Hematopoietic multipotent progenitor cell treated with erythropoietin and hydrocortisone succinate and interleukin-3 and kit ligand, for 6 days (in vitro differentiated cells): ENCODE results near the gene LTBP1.
"Not testable (repeated sequence)": the region's sequence is repeated elsewhere in the genome, so short reads cannot be mapped to it uniquely, and the experiment has no call there.

Source experiments
- DNase-seq: peaks from one replicate; pipeline ENCODE4 v3.0.0-alpha.2; 2015

Gene LTBP1

DNA sequence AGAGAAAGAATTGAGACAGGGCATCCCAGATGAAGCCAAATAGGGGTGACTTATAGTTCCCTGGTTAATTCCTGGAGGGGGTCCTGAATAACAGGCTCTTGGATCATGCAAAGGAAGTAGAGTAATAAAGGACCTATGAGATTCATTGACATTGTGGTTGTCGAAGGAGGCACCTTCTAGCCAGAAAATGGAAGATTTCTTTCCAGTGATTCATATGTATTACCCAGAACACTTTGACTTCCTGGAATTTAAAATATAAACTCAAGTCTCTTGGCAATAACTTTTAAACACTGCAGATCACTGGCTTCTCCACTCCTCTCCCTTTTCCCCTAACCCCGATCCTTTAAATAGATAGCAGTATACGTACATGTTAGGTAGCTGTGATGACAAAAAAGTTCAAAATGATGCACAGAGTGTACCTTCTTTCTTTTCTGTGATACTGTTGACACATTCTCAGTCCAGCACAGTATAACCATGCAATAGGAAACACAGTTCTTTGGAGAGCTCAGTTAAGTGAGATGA, 211.8 kb downstream of the LTBP1 start:
- no peak for DNase-seq

- no peak for DNase-seq
Observed at GRCh38 chr2:33160191-33160590, 213.4 kb downstream of the LTBP1 start.

- DNase-seq: no peak
Observed at GRCh38 chr2:33166287-33166881, 219.6 kb downstream of the LTBP1 start.

- DNase-seq: no peak
Observed at GRCh38 chr2:33167622-33168245, 221.0 kb downstream of the LTBP1 start.

GRCh38 chr2:33168425-33168824, 221.7 kb downstream of the LTBP1 start:
- no peak for DNase-seq

DNA sequence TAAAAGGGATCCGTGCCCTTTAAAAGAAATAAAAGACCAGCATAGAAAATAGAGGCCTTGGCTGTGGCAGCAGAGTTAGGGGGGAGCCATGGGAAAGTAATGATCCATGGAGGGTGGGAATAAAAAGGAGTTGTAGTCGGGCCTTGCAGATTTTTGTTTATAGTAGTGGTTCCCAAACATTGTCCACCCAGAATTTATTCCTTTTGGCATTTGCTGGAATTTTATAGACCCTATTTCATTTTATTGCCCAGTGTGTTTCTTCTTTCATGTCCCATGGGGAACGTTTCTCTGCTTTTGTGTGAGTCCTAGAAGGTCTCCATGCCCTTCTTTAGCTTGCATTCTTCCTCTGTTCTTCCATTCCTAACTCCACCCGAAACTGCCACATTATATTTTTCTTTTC, 222.2 kb downstream of the LTBP1 start:
- no peak for DNase-seq

- DNase-seq: not testable (repeated sequence)
Observed at GRCh38 chr2:33170251-33170650, 223.5 kb downstream of the LTBP1 start.

DNA sequence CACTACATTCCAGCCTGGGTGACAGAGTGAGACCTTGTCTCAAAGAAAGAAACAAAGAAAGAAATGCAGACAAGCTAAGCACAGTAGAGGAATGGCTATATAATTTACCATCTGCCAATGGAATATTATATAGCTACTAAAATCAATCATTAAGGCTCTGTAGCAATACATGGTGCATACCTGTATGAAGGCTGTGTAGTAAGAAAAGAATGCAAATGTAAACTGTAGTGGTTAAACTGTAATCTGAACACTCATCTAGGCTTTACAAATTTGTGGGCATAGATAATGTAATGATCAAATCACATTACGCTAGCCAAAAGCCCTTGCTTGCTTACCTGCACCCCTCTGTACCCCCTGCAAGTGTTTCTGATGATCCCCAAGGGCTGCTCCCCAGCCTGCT, 230.9 kb downstream of the LTBP1 start:
- no peak for DNase-seq

- DNase-seq: no peak
Observed at GRCh38 chr2:33178209-33178608, 231.5 kb downstream of the LTBP1 start.

GRCh38 chr2:33180915-33181314, 234.2 kb downstream of the LTBP1 start:
- no peak for DNase-seq

DNA sequence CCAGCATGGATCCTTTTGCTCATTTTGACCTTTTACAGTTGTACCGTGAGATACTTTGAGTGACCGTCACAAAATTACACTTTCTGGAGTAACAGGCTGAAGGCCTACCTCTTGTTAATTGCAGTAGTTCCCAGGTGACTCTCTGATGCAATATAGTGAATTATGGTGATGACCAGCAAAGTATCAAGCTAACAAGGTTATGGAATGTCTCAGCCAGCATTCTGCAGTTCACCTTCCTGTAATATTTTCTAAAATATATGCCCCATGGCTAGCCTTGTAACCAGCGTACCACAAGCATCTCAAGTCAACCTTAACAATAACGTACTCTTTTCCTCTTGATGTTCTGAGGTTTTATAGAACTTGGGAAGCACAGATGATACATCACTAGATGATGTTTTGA, 234.7 kb downstream of the LTBP1 start:
- DNase-seq: no peak

GRCh38 chr2:33184041-33184440, 237.3 kb downstream of the LTBP1 start:
- DNase-seq: no peak

DNA sequence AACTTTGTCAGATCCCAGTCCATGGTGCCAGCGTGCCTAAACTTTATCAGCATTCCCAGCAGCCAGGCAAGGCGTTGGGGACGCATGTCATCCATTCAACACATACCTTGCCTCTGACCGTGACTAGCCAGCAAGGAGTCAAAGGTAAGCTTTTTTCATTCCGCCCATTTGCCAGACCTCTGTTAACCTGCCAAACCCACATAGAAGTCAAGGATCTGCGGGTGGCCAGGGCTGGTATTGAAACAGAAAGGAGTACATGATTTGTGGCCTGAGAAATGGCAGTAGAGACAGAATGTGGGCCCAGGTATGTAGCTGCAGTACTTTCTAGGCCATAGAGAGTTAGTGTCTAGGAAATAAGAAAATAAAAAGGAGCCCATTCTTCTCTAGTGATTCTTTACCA, 240.2 kb downstream of the LTBP1 start:
- no peak for DNase-seq

GRCh38 chr2:33188799-33189198, 242.0 kb downstream of the LTBP1 start:
- no peak for DNase-seq

DNA sequence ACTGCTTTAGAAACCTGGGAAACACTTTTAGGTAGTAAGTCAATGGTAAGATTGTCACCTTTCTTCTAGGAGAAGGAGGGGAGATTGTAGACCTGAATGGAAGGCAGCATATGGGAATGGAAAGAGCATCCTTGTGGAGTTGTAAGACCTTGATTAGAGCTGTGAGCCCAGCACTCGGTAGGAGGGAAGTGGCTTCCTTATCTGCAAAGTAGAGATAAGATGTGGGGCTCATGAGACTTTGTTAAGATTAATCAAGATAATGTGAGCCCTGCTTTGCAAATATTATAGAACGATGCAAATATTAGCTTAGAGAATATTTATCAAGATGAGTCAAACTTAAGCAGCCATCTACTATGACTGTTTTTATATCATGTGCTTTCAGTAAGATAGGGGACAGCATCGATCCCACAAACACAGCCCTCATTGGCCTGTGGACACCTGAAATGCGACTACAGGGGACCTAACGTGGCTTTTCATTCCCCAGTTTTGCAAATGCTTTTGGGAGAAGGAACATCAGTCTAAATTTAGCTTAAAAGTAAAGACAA, 243.7 kb downstream of the LTBP1 start:
- peak; percentile 33 for DNase-seq

DNA sequence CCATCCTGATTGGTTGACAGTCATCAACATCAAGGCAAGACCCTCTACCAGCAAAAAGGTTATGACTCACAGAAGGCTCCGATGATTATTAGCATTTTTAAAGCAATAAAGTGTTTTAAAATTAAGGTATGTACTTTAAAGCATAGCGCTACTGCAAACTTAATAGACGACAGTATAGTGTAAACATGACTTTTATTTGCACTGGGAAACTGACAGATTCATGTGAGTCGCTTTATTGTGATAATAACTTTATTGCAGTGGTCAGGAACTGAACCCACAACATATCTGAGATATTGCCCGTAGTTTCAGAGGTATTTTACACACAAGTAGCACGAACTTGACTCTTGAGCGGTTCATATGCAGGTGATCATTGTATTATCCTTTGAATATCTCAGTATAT, 249.1 kb downstream of the LTBP1 start:
- no peak for DNase-seq

DNA sequence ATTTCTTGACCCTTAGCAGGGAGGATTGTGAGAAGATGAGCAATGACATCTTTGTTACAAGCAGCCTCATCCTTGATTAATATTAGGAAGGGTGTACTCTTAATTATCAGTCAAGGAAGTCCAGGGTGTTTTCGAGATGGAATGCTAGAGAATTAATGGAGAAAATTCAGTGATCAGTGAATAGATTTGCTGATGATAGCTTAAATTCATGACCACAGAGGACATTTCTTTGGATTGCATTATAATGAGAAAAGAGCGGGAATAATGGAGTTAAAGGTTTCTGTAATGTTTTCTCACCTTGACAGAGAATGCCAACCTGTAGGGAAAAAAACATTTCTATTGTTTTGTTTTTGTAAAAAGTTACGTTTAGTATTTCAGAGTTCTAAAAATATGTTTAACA, 249.9 kb downstream of the LTBP1 start:
- DNase-seq: no peak

- DNase-seq: no peak
Observed at GRCh38 chr2:33197198-33197938, 250.6 kb downstream of the LTBP1 start.

GRCh38 chr2:33202641-33203522, 256.1 kb downstream of the LTBP1 start:
- DNase-seq: no peak

DNA sequence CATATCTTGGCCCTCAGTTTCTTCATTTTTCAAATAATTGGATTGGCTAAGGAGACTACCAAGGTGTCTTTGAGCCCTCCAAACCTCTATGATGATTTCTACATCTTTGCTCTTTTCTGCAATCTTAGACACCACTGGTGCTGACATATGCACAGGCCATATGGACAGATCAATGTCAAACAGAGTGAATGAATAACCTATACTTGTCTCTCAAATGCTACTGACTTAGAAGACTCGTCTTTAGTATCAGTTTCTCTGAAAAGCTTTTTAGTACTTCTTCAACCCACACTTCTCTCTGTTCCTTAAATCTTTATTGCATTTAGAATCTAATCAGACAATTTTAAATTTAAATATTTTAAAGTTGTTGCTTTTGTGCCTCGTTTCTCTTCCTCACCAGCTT, 258.2 kb downstream of the LTBP1 start:
- DNase-seq: no peak

- no peak for DNase-seq
Observed at GRCh38 chr2:33205693-33206434, 259.1 kb downstream of the LTBP1 start.

DNA sequence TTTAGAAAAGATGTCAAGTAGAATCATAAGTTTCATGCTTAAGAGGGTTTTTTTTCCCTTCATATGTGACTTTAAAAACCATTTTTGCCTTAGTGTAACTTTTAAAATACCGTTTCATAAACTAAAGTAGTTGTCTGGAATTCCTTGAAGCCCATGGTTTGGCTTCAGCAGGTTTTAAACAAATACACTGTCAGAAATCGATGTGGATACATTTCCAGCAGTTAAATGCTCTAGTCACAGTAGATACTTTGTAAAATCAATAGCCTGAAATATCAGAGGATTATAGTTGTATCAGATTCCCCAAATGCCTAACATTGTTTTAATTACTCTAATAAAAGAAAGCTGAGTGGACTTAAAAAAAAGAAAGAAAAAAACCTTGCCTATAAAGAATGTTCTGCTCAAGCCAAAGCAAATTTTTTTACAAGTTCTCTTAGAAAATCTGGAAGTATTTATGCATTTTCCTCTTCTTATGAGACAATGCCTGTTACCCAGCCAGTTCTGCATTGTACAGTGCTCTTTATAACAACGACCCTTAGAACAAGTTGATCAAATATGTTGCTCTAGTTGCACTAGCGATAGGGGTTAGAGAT, 260.5 kb downstream of the LTBP1 start:
- no peak for DNase-seq
